ENCODE results near the gene TBC1D23.

- TF ChIP-seq CTCF (IDR thresholded peaks at IDR 0.05): no peak
- TF ChIP-seq POLR2A (IDR thresholded peaks at IDR 0.05): no peak
These were observed 35.6 kb upstream of the TBC1D23 start for GRCh38 chr3:100225193-100225592.

All from heart left ventricle (tissue), 13 donors.